Endodermal cell (in vitro differentiated cells): ENCODE results near the gene SPACA7. TPM values are rescaled to one million over a fixed set of nuclear protein-coding genes. Genes with fewer than 3 reads are reported as not detected.

Source experiments
- DNase-seq: peaks from one replicate; pipeline ENCODE4 v3.0.0-alpha.2; 2017
- H3K27ac ChIP-seq: 2 replicates; pipeline ENCODE4 v1.5.1; 2013; ENCODE audit warnings: mild to moderate bottlenecking, low read depth, low read length, moderate library complexity
- H3K27me3 ChIP-seq: 2 replicates; pipeline ENCODE4 v1.6.1; 2013; ENCODE audit warnings: mild to moderate bottlenecking, low read length, moderate library complexity; ENCODE audit not compliant: insufficient read depth, control insufficient read depth, poor library complexity, severe bottlenecking
- H3K36me3 ChIP-seq: 2 replicates; pipeline ENCODE4 v1.7.0; 2013; ENCODE audit warnings: mild to moderate bottlenecking, low read length, moderate library complexity; ENCODE audit not compliant: control insufficient read depth, insufficient read depth
- H3K4me1 ChIP-seq: one replicate; pipeline ENCODE4 v1.7.0; 2013; ENCODE audit warnings: low read length; ENCODE audit not compliant: control insufficient read depth, insufficient read depth
- H3K4me3 ChIP-seq: 2 replicates; pipeline ENCODE4 v1.5.1; 2013; ENCODE audit warnings: mild to moderate bottlenecking, low read length, moderate library complexity
- H3K9ac ChIP-seq: 2 replicates; pipeline ENCODE4 v1.6.1; 2013; ENCODE audit warnings: mild to moderate bottlenecking, low read length, moderate library complexity; ENCODE audit not compliant: poor library complexity, severe bottlenecking; ENCODE audit errors: extremely low read depth
- H3K9me3 ChIP-seq: 2 replicates; pipeline ENCODE4 v1.6.1; 2013; ENCODE audit warnings: mild to moderate bottlenecking, low read length, moderate library complexity; ENCODE audit not compliant: control insufficient read depth
- H3K27ac Mint-ChIP-seq: 2 replicates; pipeline ENCODE4 v1.8.0; 2020; ENCODE audit warnings: mixed read lengths
- H3K27me3 Mint-ChIP-seq: 2 replicates; pipeline ENCODE4 v1.8.0; 2021; ENCODE audit warnings: mild to moderate bottlenecking, mixed read lengths; ENCODE audit not compliant: insufficient read depth
- H3K36me3 Mint-ChIP-seq: 2 replicates; pipeline ENCODE4 v1.8.0; 2020; ENCODE audit warnings: low read depth, mixed read lengths
- H3K4me1 Mint-ChIP-seq: 2 replicates; pipeline ENCODE4 v1.8.0; 2020; ENCODE audit warnings: mixed read lengths
- H3K4me3 Mint-ChIP-seq: 2 replicates; pipeline ENCODE4 v1.8.0; 2020; ENCODE audit warnings: mild to moderate bottlenecking, moderate library complexity, mixed read lengths
- H3K9me3 Mint-ChIP-seq: 2 replicates; pipeline ENCODE4 v1.8.0; 2020; ENCODE audit warnings: mild to moderate bottlenecking, mixed read lengths
- WGBS, 2 experiments: methylation state at CpG; one replicate each; pipeline versions ENCODE4 v1.1.5 to v1.1.7; 2013; ENCODE audit warnings: missing lambda C conversion rate in 2 of 2, mixed read lengths in 1 of 2; ENCODE audit not compliant: insufficient coverage in 1 of 2, insufficient read length in 1 of 2; 5-methylcytosine and 5-hydroxymethylcytosine counted together
- total RNA-seq, 2 donors: library from RNA; stranded (reverse); fragmentation: NEBNext Ultra II Directional in 1 of 2; extraction: Animal tissue kit (Norgen Biotek cat#: 25700) in 1 of 2; gene quantifications; 2 replicates in 1 of 2; 3 replicates in 1 of 2; pipeline ENCODE4 v1.2.1, GENCODE V29; 2021
- TF ChIP-seq, protein P1 (sequence below): fragments of 200-600 bp; sonication (generic); conservative IDR thresholded peaks from 2 replicates; pipeline ENCODE4 v1.5.0; 2021; ENCODE audit warnings: antibody characterized with exemption, mild to moderate bottlenecking

Gene SPACA7
- total RNA-seq, 2 donors from 2014 or later: not detected

DNA sequence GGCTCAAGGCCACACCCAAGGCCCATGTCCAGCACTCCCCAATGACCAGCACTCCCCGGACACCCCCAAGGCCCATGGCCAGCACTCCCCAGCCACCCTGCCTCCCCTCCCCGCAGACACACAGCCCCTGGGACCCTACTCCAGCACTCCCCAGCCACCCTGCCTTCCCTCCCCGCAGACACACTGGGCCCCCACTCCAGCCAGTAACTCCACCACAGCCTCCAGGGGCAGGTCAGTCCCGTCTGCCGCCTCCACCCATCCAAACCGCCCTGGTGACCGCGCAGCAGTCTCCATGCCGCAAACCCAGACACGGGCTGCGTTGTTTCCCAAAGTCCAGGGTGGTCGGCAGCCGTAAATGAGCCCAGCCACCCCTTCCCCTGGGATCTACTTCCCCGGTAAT, 70.7 kb downstream of the SPACA7 start:
- Mint-ChIP-seq H3K27ac (no peak overlapping the region), H3K9me3 (no peaks in the 10 kb centered on the region), H3K4me3 (no peak overlapping the region), H3K4me1 (no peaks in the 10 kb centered on the region), H3K36me3 (no peaks in the 10 kb centered on the region), H3K27me3 (peaks cover 23% of the 10 kb centered on the region)
- no peaks in the 10 kb centered on the region for H3K36me3 ChIP-seq
- peaks cover 17% of the 10 kb centered on the region for H3K27me3 ChIP-seq
- no peak overlapping the region for H3K4me3 ChIP-seq
- no peaks in the 10 kb centered on the region for H3K4me1 ChIP-seq
- 87 to 99% methylated on average over 10 to 14 of the region's 14 CpGs for WGBS, 2 experiments
- TF ChIP-seq, protein P1, sequence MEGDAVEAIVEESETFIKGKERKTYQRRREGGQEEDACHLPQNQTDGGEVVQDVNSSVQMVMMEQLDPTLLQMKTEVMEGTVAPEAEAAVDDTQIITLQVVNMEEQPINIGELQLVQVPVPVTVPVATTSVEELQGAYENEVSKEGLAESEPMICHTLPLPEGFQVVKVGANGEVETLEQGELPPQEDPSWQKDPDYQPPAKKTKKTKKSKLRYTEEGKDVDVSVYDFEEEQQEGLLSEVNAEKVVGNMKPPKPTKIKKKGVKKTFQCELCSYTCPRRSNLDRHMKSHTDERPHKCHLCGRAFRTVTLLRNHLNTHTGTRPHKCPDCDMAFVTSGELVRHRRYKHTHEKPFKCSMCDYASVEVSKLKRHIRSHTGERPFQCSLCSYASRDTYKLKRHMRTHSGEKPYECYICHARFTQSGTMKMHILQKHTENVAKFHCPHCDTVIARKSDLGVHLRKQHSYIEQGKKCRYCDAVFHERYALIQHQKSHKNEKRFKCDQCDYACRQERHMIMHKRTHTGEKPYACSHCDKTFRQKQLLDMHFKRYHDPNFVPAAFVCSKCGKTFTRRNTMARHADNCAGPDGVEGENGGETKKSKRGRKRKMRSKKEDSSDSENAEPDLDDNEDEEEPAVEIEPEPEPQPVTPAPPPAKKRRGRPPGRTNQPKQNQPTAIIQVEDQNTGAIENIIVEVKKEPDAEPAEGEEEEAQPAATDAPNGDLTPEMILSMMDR: no peak
- peak; percentile 29 for DNase-seq
- no peaks in the 10 kb centered on the region for H3K9me3 ChIP-seq
- H3K9ac ChIP-seq: no peak overlapping the region
- H3K27ac ChIP-seq: no peak overlapping the region

DNA sequence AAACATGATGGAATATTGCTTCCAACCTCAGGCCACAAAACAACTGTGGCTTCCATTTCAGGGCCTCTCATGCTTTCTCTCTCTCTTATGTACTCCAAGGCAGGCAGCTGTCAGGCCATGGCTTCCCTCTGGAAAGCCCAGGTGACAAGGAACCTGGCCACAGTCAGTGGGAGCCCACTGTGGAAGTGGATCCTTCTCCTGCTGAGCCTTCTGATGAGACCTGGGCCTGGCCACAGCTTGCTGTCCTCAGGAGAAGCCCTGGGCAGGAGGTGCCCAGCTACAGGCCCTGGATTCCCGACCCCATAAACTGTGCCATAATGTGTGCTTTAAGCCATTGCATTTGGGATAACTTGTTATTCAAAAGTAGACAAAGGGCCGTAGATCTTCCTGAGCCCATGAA, 71.2 kb downstream of the SPACA7 start:
- Histone ChIP-seq H3K9me3 (no peaks in the 10 kb centered on the region), H3K4me3 (no peak overlapping the region), H3K36me3 (no peaks in the 10 kb centered on the region), H3K27ac (no peak overlapping the region), H3K9ac (no peak overlapping the region), H3K4me1 (no peaks in the 10 kb centered on the region), H3K27me3 (peaks cover 17% of the 10 kb centered on the region)
- Mint-ChIP-seq H3K27ac (no peak overlapping the region), H3K4me3 (no peak overlapping the region), H3K36me3 (no peaks in the 10 kb centered on the region), H3K27me3 (peaks cover 23% of the 10 kb centered on the region), H3K9me3 (no peaks in the 10 kb centered on the region), H3K4me1 (no peaks in the 10 kb centered on the region)
- WGBS, 2 experiments: 84 to 100% methylated on average over 1 to 2 of the region's 2 CpGs
- TF ChIP-seq, protein P1: no peak
- DNase-seq: peak; percentile 30

DNA sequence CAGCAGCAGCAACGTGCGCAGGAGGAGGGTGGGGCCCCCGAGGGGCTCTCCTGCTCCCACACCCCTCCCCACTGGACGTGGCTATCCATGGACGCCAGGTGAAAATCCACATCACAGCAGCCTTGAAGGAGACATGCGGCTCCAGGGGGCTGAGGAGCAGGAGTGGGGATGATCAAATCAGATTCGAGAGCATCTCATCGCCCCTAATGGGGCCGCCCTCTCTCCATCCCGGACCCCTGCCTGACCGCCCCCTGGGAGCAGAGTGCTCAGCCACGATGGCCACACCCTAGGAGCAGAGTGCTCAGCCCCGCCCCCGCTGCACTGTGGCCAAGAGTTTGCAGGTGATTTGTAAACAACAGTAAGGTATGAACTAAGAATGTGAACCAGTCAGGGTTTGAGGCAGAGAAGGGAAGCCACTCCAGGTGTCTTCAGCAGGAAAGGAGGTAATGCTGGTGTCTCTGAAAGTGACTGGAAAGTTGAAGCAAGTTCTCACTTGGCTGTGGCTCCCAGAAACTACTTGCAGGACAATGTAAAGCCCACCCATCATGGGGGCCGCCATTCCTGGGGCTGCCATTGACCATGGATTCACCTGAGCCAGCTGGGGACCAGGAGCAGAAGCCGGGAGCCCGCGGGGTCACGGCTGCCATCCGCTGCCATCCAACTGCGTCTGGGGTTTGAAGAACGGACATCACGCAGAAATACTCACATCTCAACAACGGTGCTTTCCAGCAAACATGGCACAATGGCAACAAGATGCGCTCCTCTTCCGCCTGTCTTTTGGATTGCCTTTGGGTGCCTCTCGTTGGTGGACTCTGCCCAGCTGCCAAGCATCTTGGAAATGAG, 71.8 kb downstream of the SPACA7 start:
- H3K36me3 Mint-ChIP-seq: no peaks in the 10 kb centered on the region
- H3K9ac ChIP-seq: no peak overlapping the region
- peak; percentile 43 for DNase-seq
- H3K27me3 Mint-ChIP-seq: peaks cover 22% of the 10 kb centered on the region
- peaks cover 14% of the 10 kb centered on the region for H3K27me3 ChIP-seq
- no peaks in the 10 kb centered on the region for H3K9me3 Mint-ChIP-seq
- no peaks in the 10 kb centered on the region for H3K4me1 ChIP-seq
- H3K27ac Mint-ChIP-seq: no peak overlapping the region
- H3K4me3 Mint-ChIP-seq: no peak overlapping the region
- no peaks in the 10 kb centered on the region for H3K9me3 ChIP-seq
- WGBS, 2 experiments: 91 to 92% methylated on average over 18 to 27 of the region's 27 CpGs
- TF ChIP-seq, protein P1: no peak
- H3K4me3 ChIP-seq: no peak overlapping the region
- no peak overlapping the region for H3K27ac ChIP-seq
- no peaks in the 10 kb centered on the region for H3K4me1 Mint-ChIP-seq
- H3K36me3 ChIP-seq: no peaks in the 10 kb centered on the region
